ENCODE measurements around the gene METTL22. TPM values are rescaled to one million over a fixed set of nuclear protein-coding genes. Genes with fewer than 3 reads are reported as not detected.

Gene METTL22
- total RNA-seq, 2 donors from 2014 or later, result 46.5 to 53.3 TPM

DNA sequence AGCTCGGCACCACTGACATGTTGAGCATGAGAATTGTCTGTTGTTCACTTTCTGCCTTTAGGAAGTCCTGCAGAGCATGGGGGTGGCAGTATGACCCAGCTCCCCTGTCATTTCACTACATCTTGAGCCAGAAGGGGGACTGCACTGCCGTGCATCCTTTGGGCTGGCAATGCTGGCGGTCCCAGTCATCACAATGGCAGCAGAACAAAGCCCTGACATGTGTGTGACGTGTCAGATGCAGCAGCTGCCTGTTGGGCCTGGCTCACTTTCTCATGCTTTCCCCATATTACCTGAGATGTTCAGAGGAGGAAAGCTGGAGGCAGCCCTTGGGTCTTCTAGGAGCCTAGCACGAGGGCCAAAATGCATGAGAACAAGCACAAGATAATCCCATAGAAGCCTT lies 46.6 kb downstream of the METTL22 start:
- Mint-ChIP-seq H3K27me3 (ENCODE audit: low read depth) (no peaks in the 10 kb centered on the region), H3K27ac (no peak overlapping the region), H3K9me3 (no peaks in the 10 kb centered on the region), H3K4me1 (ENCODE audit: low read depth) (no peaks in the 10 kb centered on the region), H3K36me3 (ENCODE audit: insufficient read depth in 2 of 2) (peaks cover 0 to 3% of the 10 kb centered on the region in 2 donors), H3K4me3 (no peak overlapping the region)
- no peak for ATAC-seq (replicated peaks in 1 of 2)
- no peak for DNase-seq

DNA sequence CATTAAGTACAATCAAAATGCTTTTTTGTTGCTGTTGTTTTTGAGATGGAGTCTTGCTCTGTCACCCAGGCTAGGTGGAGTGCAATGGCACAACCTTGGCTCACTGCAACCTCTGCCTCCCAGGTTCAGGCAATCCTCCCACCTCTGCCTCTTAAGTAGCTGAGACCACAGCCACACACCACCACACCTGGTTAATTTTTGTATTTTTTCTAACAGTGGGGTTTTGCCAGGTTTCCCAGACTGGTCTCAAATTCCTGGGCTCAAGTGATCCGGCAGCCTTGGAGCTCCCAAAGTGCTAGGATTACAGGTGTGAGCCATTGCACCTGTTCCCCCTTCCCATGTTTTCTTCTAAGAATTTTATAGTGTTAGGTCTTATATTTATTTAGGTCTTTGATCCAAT lies 48.0 kb downstream of the METTL22 start:
- DNase-seq, result no peak
- Mint-ChIP-seq H3K36me3 (ENCODE audit: insufficient read depth in 2 of 2) (peaks cover 0 to 3% of the 10 kb centered on the region in 2 donors), H3K4me3 (no peak overlapping the region), H3K9me3 (no peaks in the 10 kb centered on the region), H3K27ac (no peak overlapping the region), H3K4me1 (ENCODE audit: low read depth) (no peaks in the 10 kb centered on the region), H3K27me3 (ENCODE audit: low read depth) (no peaks in the 10 kb centered on the region)
- ATAC-seq (replicated peaks in 1 of 2), result no peak

DNA sequence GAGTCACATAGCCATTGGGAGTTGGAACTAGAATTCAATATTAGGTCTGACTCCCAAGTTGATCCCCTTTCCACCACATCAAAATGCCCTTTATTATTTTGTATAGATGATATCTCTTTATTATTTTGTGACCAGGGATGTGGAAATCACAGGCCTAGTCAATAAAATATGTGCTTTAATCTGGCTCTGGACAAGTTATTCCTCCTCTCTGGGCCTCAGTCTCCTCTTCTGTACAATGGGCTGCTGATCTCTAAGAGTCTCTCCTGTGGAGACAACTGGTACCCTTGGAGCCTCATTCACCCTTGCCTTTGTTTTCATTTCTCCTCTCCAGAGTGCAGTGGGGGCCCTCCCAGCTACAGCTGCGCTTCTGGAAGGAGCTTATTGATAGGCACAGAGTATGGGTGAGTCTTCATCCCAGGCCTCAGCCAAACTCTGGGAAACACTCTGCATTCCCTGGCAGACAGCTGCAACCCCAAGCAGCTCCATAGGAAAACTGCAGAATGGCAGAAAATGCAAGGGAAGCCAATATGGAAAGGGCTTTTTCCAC lies 48.6 kb downstream of the METTL22 start:
- Mint-ChIP-seq H3K36me3 (ENCODE audit: insufficient read depth in 2 of 2) (peaks cover 0 to 3% of the 10 kb centered on the region in 2 donors), H3K4me3 (no peak overlapping the region), H3K4me1 (ENCODE audit: low read depth) (peaks cover 4% of the 10 kb centered on the region), H3K27me3 (ENCODE audit: low read depth) (no peaks in the 10 kb centered on the region), H3K27ac (no peak overlapping the region), H3K9me3 (no peaks in the 10 kb centered on the region)
- ATAC-seq (replicated peaks in 1 of 2), result no peak
- DNase-seq, result no peak

DNA sequence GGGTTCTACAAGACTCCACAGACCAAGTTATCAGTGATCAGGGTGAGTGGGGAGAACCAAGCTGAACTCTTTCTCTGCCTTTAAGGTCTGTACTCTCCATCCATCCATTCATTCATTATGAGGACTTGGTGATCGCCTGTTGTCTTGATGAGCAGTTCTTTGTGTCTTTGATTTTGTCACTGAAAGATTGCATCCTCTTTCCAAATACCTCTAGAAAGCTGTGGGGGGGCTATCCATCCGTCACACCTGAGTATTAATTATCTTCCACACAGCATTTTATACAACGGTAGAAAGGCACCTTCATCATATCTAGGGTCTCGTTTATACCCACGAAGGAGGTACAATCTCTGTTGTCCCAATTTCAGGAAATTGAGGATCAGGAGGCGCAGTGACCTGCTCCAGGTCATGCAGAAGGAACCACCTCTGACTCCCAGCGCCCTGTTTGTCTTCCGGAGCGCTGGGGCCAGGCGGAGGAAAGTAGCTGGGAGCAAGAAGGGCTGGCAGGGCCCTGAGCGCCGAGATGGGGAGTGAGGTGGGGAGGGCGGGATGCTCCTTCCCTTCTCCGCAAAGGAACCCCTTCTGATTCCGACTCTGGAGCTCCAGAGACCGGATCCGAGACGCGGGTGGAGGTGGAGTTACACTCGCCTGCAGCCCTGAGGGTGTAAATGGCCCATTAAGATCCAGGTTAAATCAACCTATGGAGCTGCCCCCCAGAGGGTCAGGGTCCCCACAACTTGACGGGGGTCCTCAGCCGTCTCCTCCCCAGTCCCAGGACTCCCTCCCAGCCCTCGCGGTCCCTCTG lies 52.3 kb downstream of the METTL22 start:
- Mint-ChIP-seq H3K27ac (no peak overlapping the region), H3K9me3 (no peaks in the 10 kb centered on the region), H3K4me3 (peak overlapping the region; percentile 90 to 95), H3K36me3 (ENCODE audit: insufficient read depth in 2 of 2) (peaks cover 0 to 2% of the 10 kb centered on the region in 2 donors), H3K4me1 (ENCODE audit: low read depth) (peaks cover 24% of the 10 kb centered on the region), H3K27me3 (ENCODE audit: low read depth) (no peaks in the 10 kb centered on the region)
- ATAC-seq (replicated peaks in 1 of 2) (no peak), DNase-seq (no peak)

DNA sequence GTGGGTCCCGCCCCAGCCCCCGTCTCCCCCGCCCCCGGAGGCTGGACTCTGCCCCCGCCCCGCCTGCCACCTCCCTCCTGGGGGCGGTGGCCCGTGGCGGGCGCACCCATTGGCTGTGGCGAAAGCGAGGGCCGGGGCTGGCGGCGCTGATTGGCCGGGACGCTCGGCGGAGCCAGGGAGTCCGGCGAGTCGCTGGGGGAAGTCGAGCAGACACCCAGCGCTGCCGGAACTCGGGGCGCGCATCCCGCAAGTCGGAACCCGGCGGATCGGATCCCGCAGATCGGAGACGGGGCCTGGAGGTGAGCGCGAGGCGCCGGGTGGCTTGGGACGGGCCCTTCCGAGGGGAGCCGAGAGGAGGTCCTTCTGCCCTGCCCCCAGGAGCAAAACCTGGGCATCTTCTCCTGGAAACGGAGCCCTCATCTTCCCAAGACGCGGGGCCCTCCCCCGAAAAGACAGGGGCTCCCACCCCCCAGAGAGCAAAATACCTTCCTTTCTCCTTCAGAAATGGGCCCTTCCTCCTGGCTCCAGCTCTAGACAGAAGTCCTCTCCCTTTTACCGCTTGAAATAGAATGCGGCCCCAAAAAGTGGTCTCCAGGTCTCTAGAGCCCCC lies 53.0 kb downstream of the METTL22 start, which contains the start of gene ABAT:
TSS of gene ABAT (plus strand) at position 205 of the 610 bp plus-strand sequence. CDS start 61,123 bp downstream, outside the sequence.
- peak; percentile 93 to 94 for DNase-seq
- Mint-ChIP-seq H3K36me3 (ENCODE audit: insufficient read depth in 2 of 2) (peaks cover under 1 to 4% of the 10 kb centered on the region in 2 donors), H3K9me3 (no peaks in the 10 kb centered on the region), H3K27me3 (ENCODE audit: low read depth) (no peaks in the 10 kb centered on the region), H3K27ac (peak within 1 kb of the TSS; percentile 75), H3K4me1 (ENCODE audit: low read depth) (peaks cover 24% of the 10 kb centered on the region), H3K4me3 (peak within 1 kb of the TSS; percentile 90 to 95)
- ATAC-seq (replicated peaks in 1 of 2), result peak; percentile 96 to 98

DNA sequence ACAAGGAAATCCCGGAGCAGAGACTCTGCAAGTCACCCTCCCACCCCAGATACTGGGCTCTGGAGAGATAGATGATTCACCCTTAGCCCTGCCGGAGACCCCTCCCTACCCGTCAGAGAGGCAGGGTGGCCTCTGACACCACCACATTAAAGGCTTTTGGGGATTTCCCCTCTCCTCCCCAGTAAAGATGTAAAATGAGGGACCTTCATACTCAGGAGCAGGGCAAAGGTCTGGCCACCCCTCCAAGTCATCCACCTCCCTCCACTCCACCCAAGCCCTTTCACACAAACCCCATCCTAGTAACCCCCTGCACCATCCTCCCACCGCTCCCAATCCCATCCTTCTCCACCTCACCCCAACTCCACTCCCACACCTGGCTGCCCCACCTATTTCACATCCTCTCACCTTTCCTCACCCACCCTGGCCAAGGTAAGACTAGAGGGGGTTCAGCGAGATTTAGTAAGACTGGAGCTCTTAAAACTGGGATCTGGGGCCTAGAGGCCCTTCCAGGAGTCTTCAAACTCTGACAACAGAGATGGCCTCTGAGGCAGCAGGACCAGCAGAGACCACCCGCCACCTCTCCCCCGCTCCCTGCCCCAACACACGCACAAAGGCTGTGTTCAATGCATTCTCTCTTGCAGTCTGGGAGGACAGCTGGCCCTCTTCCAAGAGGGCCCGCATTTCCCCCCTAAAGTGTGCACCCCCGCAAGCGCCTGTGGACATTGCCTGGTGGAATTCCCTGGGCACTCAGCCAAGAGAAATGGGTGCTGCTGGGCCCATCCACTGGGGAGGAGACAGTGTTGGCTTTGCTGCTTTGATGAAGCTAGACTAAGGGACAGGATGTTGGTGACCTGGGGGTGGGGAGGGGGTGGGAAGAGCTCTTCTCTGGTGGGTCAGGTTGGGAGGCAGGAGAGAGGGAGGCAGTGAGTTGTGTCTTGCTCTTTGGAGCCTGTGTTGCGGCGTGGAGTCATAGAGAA lies 54.0 kb downstream of the METTL22 start:
- Mint-ChIP-seq H3K27ac (peak overlapping the region; percentile 75), H3K27me3 (ENCODE audit: low read depth) (no peaks in the 10 kb centered on the region), H3K36me3 (ENCODE audit: insufficient read depth in 2 of 2) (peaks cover 5 to 10% of the 10 kb centered on the region in 2 donors), H3K9me3 (peaks cover 2 to 4% of the 10 kb centered on the region in 2 donors), H3K4me3 (peak overlapping the region; percentile 90 to 95), H3K4me1 (ENCODE audit: low read depth) (peaks cover 24% of the 10 kb centered on the region)
- ATAC-seq (replicated peaks in 1 of 2) (peak; percentile 64 to 75), DNase-seq (peak; percentile 58 to 74)

DNA sequence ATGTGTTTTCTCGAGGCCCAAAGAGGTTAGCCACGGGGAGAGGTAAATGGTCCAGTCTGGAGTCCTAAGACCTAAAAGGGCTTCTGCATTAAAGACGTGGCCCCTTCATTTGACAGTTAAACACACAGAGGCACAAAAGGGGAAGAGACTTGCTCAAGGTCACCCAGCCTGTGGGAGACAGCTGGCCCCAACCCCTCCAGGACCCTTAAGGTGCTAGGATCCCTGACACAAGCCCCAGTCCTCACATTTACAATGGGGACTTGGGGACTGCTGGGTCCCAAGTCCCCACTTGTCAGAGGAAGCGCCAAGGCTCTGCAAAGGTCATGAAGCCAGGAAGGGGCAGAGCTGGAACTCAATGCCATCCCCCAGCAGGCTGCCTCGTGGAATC lies 54.7 kb downstream of the METTL22 start:
- Mint-ChIP-seq H3K4me3 (peak overlapping the region; percentile 49 to 95), H3K36me3 (ENCODE audit: insufficient read depth in 2 of 2) (peaks cover 5 to 10% of the 10 kb centered on the region in 2 donors), H3K4me1 (ENCODE audit: low read depth) (peaks cover 24% of the 10 kb centered on the region), H3K27me3 (ENCODE audit: low read depth) (no peaks in the 10 kb centered on the region), H3K27ac (no peak overlapping the region), H3K9me3 (peaks cover 2 to 4% of the 10 kb centered on the region in 2 donors)
- ATAC-seq (replicated peaks in 1 of 2) (no peak), DNase-seq (no peak)

DNA sequence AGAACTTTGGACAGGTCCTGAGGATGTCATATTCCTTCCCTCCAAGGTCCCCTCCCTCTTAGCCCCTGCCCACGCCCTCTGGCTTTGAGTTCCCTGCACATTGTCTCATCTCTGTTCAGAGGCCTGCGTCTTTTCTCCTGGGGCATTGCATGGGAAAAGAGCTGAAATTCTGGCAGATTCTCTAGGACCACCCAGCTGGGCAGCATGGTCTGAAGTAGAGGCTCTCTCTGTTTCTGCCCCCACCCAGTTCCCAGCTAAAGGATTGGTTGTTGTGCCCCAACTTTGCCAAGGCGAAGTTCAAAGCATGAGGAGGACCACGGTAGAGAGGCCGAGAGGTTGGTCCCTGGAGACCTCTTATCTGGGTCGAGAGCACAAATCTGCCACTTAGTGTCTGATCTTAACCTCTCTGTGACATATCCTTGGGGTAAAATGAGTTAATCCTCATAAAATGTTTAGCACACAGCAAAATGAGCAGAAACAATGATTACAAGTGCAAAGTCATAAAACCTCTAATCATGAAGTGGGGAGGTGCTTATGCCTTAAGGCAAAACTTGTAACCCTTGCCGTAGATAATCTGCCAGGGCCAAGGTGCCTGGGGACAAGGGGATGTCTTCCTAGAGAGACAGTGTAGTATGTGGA lies 55.4 kb downstream of the METTL22 start:
- Mint-ChIP-seq H3K9me3 (peaks cover 2 to 4% of the 10 kb centered on the region in 2 donors), H3K4me3 (no peak overlapping the region), H3K27ac (no peak overlapping the region), H3K27me3 (ENCODE audit: low read depth) (no peaks in the 10 kb centered on the region), H3K4me1 (ENCODE audit: low read depth) (peaks cover 24% of the 10 kb centered on the region), H3K36me3 (ENCODE audit: insufficient read depth in 2 of 2) (peaks cover 5 to 10% of the 10 kb centered on the region in 2 donors)
- DNase-seq (no peak), ATAC-seq (replicated peaks in 1 of 2) (no peak)

DNA sequence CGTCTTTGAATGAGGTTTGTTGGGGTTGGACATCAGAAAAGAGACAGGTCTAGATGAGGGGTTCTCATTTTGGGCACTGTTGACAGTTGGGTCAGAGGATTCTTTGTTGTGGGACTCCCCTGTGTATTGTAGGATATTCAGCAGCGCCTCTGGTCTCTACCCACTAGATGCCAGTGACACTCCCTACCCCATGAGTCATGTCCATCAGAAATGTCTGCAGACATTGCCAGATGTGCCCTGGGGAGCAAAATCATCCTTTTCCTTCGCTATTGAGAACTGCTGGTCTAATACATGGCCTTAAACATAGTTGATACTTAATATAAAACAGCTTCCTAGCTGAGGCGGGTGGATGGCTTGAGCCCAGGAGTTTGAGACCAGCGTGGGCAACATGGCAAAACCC lies 56.0 kb downstream of the METTL22 start:
- Mint-ChIP-seq H3K4me1 (ENCODE audit: low read depth) (peaks cover 24% of the 10 kb centered on the region), H3K36me3 (ENCODE audit: insufficient read depth in 2 of 2) (peaks cover 5 to 10% of the 10 kb centered on the region in 2 donors), H3K4me3 (no peak overlapping the region), H3K27me3 (ENCODE audit: low read depth) (no peaks in the 10 kb centered on the region), H3K27ac (no peak overlapping the region), H3K9me3 (peaks cover 2 to 4% of the 10 kb centered on the region in 2 donors)
- ATAC-seq (replicated peaks in 1 of 2) (no peak), DNase-seq (no peak)

DNA sequence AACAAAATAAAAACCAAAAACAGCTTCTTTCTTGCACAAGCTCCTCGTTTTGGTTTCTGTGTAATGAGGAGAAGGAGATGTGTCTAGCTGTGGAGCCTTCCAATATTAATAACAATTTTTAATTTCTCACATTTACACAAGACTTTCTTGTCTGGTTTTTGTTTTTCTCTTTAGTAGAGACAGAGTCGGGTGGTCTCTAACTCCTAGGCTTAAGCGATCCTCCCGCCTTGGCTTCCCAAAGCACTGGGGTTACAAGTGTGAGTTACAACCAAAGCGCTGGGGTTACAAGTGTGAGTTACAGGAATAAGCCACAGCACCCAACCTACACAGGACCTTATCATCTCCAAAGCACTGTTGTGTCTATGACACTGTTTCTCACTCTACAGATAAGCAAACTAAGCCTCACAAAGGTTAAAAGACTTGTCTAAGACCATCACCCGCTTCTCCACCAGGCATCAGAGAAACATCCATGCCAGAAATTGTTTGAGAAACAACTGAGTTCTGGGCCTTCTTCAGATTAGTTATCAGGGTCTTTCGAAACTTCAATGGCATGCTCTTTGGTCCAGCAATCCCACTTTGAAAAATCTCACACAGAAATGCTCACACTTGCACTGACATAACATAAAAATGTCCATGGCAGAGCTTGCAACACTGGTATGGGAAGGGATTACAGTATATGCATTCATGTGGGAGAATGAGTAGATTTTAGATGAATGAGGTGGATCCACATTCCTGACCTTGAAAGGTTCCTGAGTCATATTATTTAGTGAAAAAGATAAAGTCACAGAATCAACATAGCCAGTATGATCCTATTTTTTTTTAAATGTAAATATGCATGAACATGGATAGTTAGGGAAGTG lies 56.8 kb downstream of the METTL22 start:
- Mint-ChIP-seq H3K4me1 (ENCODE audit: low read depth) (peaks cover 24% of the 10 kb centered on the region), H3K27me3 (ENCODE audit: low read depth) (no peaks in the 10 kb centered on the region), H3K36me3 (ENCODE audit: insufficient read depth in 2 of 2) (peaks cover 5 to 10% of the 10 kb centered on the region in 2 donors), H3K4me3 (no peak overlapping the region), H3K27ac (no peak overlapping the region), H3K9me3 (peaks cover 2 to 4% of the 10 kb centered on the region in 2 donors)
- no peak for DNase-seq
- ATAC-seq (replicated peaks in 1 of 2), result no peak

DNA sequence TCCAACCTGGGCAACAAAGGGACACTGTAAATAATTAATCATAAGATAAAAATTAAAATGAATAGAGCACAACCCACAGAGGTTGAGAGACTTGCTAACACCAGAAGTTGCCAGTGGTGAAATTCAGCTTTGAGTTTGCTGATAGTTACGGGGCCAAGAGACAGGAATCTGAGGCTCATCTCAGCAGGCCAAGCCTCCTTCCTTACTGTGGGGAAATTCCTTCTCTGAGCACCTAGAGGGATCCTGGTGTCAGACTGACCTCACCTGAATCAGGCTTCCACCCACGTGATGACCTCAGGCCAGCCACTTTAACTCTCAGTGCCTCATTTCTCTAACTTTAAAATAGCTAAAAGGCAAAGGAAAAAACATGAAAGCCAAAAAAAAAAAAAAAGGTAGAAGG lies 57.7 kb downstream of the METTL22 start:
- no peak overlapping the region for H3K27ac Mint-ChIP-seq
- DNase-seq (no peak), ATAC-seq (replicated peaks in 1 of 2) (no peak)
- H3K4me3 Mint-ChIP-seq, result no peak overlapping the region
- H3K27me3 Mint-ChIP-seq (ENCODE audit: low read depth), result no peaks in the 10 kb centered on the region
- H3K9me3 Mint-ChIP-seq, result peaks cover 2 to 4% of the 10 kb centered on the region in 2 donors
- peaks cover 5 to 11% of the 10 kb centered on the region in 2 donors for H3K36me3 Mint-ChIP-seq (ENCODE audit: insufficient read depth in 2 of 2)
- H3K4me1 Mint-ChIP-seq (ENCODE audit: low read depth), result peaks cover 24% of the 10 kb centered on the region
